PFSK-1 (cell line): ENCODE data around the gene UNC93A.

ENCODE experiments used
- FOXP2 ChIP-seq: optimal IDR thresholded peaks from 2 replicates; pipeline ENCODE3; 2011; ENCODE audit warnings: borderline replicate concordance, control low read depth, inconsistent platforms; ENCODE audit not compliant: insufficient read depth; ENCODE audit errors: extremely low read length, extremely low read depth
- POLR2AphosphoS5 ChIP-seq: IDR thresholded peaks from 2 replicates; pipeline ENCODE4 v1.6.1; 2012; ENCODE audit warnings: low read depth, mild to moderate bottlenecking, control low read depth, low read length, moderate library complexity
- TAF1 ChIP-seq: IDR thresholded peaks from 2 replicates; pipeline ENCODE4 v1.6.1; 2012; ENCODE audit warnings: low read length, control low read depth, borderline replicate concordance; ENCODE audit not compliant: insufficient read depth
- TF ChIP-seq, protein P1 (sequence below), 2 experiments: IDR thresholded peaks; 2 replicates each; pipeline versions ENCODE4 v1.6.1 to v1.8.0; 2011 to 2012; ENCODE audit warnings: low read depth in 2 of 2, low read length in 2 of 2, control low read depth in 1 of 2, inconsistent platforms in 1 of 2, mild to moderate bottlenecking in 1 of 2, moderate library complexity in 1 of 2; ENCODE audit not compliant: insufficient read depth in 1 of 2

DNA sequence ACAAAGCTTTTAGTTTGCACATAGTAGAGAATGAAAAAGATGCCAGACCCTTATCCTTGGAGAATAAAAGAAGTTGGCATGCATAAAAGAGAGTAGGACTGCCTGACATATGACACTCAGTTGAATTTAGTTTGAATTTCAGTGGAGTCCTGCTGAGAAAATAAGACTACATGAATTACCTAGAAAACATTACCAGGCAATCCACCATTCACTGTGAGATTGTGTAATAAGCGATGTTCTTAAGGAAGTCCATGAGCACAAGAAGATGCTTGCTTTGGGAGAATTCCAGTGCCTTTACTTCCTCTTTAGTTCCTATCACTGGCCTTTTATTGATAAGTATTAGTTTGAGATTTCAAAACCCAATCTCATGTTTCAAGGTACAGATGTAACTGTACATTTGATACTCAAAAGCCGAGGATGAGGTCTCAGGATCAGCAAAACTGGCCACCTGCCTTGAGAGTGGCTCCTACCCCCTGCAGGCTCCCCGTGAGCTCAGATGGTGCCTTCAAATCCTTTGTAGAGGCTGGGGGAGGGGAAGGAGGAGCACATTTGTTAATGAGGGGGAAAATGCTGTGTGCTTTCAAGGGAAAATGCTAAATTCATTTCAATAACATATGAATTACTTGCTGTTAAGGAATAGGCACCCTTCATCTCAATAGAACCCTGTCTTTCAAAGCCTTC, 11.2 kb upstream of the UNC93A start:
- TF ChIP-seq POLR2AphosphoS5 (no peak), TAF1 (no peak), FOXP2 (no peak)
- TF ChIP-seq, protein P1, sequence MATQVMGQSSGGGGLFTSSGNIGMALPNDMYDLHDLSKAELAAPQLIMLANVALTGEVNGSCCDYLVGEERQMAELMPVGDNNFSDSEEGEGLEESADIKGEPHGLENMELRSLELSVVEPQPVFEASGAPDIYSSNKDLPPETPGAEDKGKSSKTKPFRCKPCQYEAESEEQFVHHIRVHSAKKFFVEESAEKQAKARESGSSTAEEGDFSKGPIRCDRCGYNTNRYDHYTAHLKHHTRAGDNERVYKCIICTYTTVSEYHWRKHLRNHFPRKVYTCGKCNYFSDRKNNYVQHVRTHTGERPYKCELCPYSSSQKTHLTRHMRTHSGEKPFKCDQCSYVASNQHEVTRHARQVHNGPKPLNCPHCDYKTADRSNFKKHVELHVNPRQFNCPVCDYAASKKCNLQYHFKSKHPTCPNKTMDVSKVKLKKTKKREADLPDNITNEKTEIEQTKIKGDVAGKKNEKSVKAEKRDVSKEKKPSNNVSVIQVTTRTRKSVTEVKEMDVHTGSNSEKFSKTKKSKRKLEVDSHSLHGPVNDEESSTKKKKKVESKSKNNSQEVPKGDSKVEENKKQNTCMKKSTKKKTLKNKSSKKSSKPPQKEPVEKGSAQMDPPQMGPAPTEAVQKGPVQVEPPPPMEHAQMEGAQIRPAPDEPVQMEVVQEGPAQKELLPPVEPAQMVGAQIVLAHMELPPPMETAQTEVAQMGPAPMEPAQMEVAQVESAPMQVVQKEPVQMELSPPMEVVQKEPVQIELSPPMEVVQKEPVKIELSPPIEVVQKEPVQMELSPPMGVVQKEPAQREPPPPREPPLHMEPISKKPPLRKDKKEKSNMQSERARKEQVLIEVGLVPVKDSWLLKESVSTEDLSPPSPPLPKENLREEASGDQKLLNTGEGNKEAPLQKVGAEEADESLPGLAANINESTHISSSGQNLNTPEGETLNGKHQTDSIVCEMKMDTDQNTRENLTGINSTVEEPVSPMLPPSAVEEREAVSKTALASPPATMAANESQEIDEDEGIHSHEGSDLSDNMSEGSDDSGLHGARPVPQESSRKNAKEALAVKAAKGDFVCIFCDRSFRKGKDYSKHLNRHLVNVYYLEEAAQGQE (IDR thresholded peaks at IDR 0.05; ENCODE audit: insufficient read depth in 1 of 2, low read depth in 2 of 2, low read length in 2 of 2), result no peak
